ENCODE data around the gene AUTS2.
"Not testable (repeated sequence)": the region's sequence is repeated elsewhere in the genome, so short reads cannot be mapped to it uniquely, and the experiment has no call there.

AUTS2 gene

DNA sequence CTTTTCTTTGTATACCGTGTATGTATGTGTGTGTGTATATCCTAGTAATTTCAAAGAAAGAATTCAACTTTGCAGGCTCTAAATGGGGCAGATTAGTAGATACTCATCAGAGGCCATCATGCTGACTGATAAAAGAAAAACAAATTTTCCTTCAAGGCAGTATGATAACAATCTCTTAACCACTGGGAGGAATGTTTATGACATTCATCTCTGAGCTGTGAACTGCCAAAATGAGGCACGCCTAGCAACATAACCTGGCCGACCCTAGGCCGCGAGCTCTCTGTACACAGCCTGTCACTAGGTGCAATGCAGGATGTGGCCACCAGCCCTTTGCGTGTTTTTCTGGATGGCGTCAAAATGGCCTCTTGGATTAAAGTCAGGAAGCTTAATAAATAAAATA, 1190.0 kb downstream of the AUTS2 start:
- DNase-seq = no peak

- no peak for DNase-seq
Measured at GRCh38 chr7:70789481-70790214, 1191.4 kb downstream of the AUTS2 start.

DNA sequence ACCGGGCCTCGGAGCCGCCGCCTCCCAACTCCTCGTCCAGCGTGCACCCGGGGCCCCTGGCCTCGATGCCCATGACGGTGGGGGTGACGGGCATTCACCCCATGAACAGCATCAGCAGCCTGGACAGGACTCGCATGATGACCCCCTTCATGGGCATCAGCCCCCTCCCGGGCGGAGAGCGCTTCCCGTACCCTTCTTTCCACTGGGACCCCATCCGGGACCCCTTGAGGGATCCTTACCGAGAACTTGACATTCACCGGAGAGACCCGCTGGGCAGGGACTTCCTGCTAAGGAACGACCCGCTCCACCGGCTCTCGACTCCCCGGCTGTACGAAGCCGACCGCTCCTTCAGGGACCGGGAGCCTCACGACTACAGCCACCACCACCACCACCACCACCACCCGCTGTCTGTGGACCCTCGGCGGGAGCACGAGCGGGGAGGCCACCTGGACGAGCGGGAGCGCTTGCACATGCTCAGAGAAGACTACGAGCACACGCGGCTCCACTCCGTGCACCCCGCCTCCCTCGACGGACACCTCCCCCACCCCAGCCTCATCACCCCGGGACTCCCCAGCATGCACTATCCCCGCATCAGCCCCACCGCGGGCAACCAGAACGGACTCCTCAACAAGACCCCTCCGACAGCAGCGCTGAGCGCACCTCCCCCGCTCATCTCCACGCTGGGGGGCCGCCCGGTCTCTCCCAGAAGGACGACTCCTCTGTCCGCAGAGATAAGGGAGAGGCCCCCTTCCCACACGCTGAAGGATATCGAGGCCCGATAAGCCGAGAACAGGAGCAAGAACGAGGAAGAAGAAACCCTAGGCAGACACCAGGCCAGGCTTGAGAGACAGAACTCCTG, 1192.2 kb downstream of the AUTS2 start:
- no peak for DNase-seq

- no peak for DNase-seq
Measured at GRCh38 chr7:70791341-70791740, 1193.1 kb downstream of the AUTS2 start.

GRCh38 chr7:70793060-70793459, 1194.8 kb downstream of the AUTS2 start:
- DNase-seq = no peak

DNA sequence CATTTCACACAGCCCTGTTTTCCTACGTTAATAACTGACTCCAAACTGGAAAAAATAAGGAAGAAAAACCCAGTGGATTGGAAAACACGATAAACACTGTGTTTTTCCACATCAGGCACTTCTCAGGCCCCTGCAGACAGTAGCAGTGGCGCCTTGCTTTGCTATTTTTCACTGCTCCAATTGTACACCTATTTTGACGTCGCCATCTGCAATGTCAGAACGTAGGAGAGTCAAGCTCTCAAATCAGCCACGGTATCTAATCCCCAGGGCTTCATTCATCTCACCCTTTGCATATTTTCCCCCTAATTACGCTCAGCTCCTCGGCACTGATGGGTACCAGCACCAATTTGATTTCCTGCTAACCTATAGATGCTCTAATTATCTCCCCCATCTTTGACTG, 1195.5 kb downstream of the AUTS2 start:
- no peak for DNase-seq

- DNase-seq = no peak
Measured at GRCh38 chr7:70794962-70795361, 1196.7 kb downstream of the AUTS2 start.

- no peak for DNase-seq
Measured at GRCh38 chr7:70795948-70796347, 1197.7 kb downstream of the AUTS2 start.

DNA sequence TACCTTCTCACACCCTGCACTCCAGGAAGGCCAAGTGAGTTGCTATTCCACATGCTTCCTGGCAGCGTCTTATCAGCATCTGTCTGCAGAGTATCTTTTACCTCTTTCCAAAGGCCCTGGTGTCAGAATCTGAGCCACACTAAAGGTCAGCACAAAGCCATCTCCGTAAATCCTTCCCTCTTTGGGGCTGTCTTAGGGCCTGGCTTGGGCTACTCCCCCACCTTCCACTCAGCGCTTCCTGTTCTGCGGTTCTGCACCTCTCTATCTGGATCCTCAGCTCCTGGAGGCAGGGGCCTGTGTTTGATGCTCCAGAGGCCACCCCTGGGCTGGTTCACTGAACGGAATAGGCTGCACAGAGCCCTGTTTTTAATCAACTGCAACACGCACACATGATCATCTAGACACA, 1198.8 kb downstream of the AUTS2 start:
- DNase-seq = no peak

- no peak for DNase-seq
Measured at GRCh38 chr7:70799841-70800405, 1201.6 kb downstream of the AUTS2 start.

DNA sequence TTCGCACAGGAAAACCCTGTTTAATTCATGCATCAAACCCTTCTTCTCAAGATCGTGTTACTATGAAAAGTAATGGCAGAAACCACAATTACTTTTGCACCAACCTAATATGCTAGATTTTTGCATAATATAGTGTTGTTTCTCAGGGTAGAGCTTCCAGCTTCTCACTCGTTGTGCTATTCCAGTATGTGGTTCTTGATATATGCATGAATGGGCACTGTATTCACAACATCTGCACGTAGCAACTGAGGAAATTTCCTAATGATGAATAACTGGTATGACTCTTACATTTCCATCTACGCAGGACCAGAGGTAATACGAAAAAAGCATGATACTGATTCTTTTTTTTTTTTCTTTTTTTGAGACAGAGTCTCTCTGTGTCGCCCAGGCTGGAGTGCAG, 1207.1 kb downstream of the AUTS2 start:
- DNase-seq = no peak

DNA sequence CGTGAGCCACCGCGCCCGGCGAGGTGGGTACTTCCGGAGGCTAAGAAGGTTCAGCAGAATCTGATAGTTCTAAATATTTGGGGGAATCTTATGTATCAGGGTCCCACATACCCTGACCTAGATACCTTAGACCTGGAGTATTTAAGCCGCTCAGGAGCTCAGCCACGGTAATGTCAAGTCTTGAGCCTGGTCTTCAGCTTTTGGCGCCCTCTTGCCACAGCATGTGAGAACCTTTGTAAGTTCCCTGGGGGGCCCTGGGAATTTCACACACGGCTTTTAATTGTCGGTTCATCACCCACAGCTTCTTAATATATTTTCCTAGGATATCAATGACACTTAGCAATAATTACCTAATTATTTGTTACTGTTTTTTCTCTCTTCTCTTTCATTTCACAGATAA, 1209.4 kb downstream of the AUTS2 start:
- no peak for DNase-seq

- no peak for DNase-seq
Measured at GRCh38 chr7:70808876-70809275, 1210.6 kb downstream of the AUTS2 start.

GRCh38 chr7:70810558-70811139, 1212.4 kb downstream of the AUTS2 start:
- DNase-seq = no peak

- no peak for DNase-seq
Measured at GRCh38 chr7:70812511-70812910, 1214.2 kb downstream of the AUTS2 start.

GRCh38 chr7:70822490-70822889, 1224.2 kb downstream of the AUTS2 start:
- DNase-seq = not testable (repeated sequence)

- peak; percentile 43 for DNase-seq
Measured at GRCh38 chr7:70829221-70830059, 1231.2 kb downstream of the AUTS2 start.

- no peak for DNase-seq
Measured at GRCh38 chr7:70830060-70830395, 1231.8 kb downstream of the AUTS2 start.

- DNase-seq = no peak
Measured at GRCh38 chr7:70830426-70830825, 1232.2 kb downstream of the AUTS2 start.

DNA sequence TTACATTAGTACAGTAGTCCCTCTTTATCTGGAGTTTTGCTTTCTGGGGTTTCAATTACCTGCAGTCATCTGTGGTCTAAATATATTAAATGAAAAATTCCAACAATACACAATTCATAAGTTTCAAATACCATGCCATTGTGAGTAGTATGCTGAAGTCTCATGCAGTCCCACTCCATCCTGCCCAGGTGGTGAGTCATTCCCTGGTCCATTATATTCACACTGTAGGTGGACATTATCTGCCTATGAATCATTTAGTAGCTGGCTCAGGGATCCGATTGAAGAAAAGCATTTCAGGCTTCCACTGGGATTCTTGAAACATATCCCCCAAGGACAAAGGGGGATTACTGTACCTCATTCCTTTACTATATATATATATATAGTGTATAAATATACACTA, 1235.5 kb downstream of the AUTS2 start:
- no peak for DNase-seq

- DNase-seq = no peak
Measured at GRCh38 chr7:70834424-70834823, 1236.1 kb downstream of the AUTS2 start.

DNA sequence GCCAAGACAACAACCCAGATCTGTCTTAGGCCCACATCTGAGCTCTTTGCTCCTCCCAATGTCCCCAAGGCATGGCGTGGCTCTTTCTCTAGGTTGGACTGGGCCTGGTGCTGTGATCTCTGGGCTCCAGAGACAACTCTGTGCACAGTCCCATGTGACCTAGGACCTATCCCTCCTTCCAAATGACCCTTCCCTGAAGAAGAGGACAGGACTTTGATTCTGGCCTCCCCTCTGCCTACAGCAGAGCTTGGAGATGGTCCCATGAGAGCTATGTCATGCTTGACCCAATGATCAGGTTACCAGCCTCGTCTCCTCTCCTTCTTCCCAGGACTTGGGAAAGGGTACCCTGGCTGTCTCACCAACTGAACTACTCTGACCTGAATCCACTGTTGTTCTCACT, 1237.4 kb downstream of the AUTS2 start:
- no peak for DNase-seq

- no peak for DNase-seq
Measured at GRCh38 chr7:70836279-70836678, 1238.0 kb downstream of the AUTS2 start.
